ENCODE results near the gene DUT. TPM values are rescaled to one million over a fixed set of nuclear protein-coding genes. Genes with fewer than 3 reads are reported as not detected.

Gene DUT
- total RNA-seq, 6 experiments from 2014 or later = 20.6 to 39.6 (median 34.2) TPM

GRCh38 chr15:48298914-48299313 is 32.3 kb upstream of the DUT start:
- no peak for ATAC-seq
- intact Hi-C loops (cut with DNase I) = no loop called here

GRCh38 chr15:48300038-48300437 is 31.2 kb upstream of the DUT start:
- 75% methylated on average over 5 of the region's 5 CpGs for WGBS (ENCODE audit: insufficient coverage, low coverage, low lambda C conversion rate, missing lambda C conversion rate)
- ATAC-seq = no peak
- H3K36me3 ChIP-seq = no peaks in the 10 kb centered on the region

More at GRCh38 chr15:48298914-48299313, 32.3 kb upstream of the DUT start:
- H3K4me1 ChIP-seq = no peaks in the 10 kb centered on the region
- H3K4me3 ChIP-seq = no peak overlapping the region
- no peaks in the 10 kb centered on the region for H3K9me3 ChIP-seq
- no peaks in the 10 kb centered on the region for H3K36me3 ChIP-seq
- H3K27me3 ChIP-seq = no peaks in the 10 kb centered on the region
- WGBS (ENCODE audit: insufficient coverage, low coverage, low lambda C conversion rate, missing lambda C conversion rate) = 20% methylated on average over 2 of the region's 2 CpGs
- H3K27ac ChIP-seq = no peak overlapping the region
- no peak for TF ChIP-seq CTCF (IDR thresholded peaks at IDR 0.05)
- no peak for TF ChIP-seq POLR2A (IDR thresholded peaks at IDR 0.05)
- no peak for DNase-seq

GRCh38 chr15:48304398-48304797 is 26.8 kb upstream of the DUT start:
- 44% methylated on average over 2 of the region's 2 CpGs for WGBS (ENCODE audit: insufficient coverage, low coverage, low lambda C conversion rate, missing lambda C conversion rate)
- no peak for DNase-seq
- intact Hi-C loops (cut with DNase I) = no loop called here
- no peak for ATAC-seq
- TF ChIP-seq CTCF (IDR thresholded peaks at IDR 0.05) = no peak
- TF ChIP-seq POLR2A (IDR thresholded peaks at IDR 0.05) = no peak
- H3K9me3 ChIP-seq = no peaks in the 10 kb centered on the region
- no peak overlapping the region for H3K27ac ChIP-seq
- no peaks in the 10 kb centered on the region for H3K4me1 ChIP-seq
- H3K27me3 ChIP-seq = no peaks in the 10 kb centered on the region
- no peaks in the 10 kb centered on the region for H3K36me3 ChIP-seq
- H3K4me3 ChIP-seq = no peak overlapping the region

More at GRCh38 chr15:48300038-48300437, 31.2 kb upstream of the DUT start:
- H3K27me3 ChIP-seq = no peaks in the 10 kb centered on the region
- TF ChIP-seq POLR2A (IDR thresholded peaks at IDR 0.05) = no peak
- no peak for TF ChIP-seq CTCF (IDR thresholded peaks at IDR 0.05)
- intact Hi-C loops (cut with DNase I) = no loop called here
- no peaks in the 10 kb centered on the region for H3K9me3 ChIP-seq
- no peak for DNase-seq
- no peak overlapping the region for H3K27ac ChIP-seq
- no peak overlapping the region for H3K4me3 ChIP-seq
- H3K4me1 ChIP-seq = no peaks in the 10 kb centered on the region

- no peak overlapping the region for H3K4me3 ChIP-seq
- WGBS (ENCODE audit: insufficient coverage, low coverage, low lambda C conversion rate, missing lambda C conversion rate) = 46% methylated on average over 1 of the region's 1 CpG
- H3K4me1 ChIP-seq = no peaks in the 10 kb centered on the region
- H3K9me3 ChIP-seq = no peaks in the 10 kb centered on the region
- TF ChIP-seq CTCF (IDR thresholded peaks at IDR 0.05) (no peak), POLR2A (IDR thresholded peaks at IDR 0.05) (no peak)
- H3K36me3 ChIP-seq = no peaks in the 10 kb centered on the region
- intact Hi-C loops (cut with DNase I) = no loop called here
- no peak overlapping the region for H3K27ac ChIP-seq
- ATAC-seq = no peak
- no peak for DNase-seq
- no peaks in the 10 kb centered on the region for H3K27me3 ChIP-seq
Measured at GRCh38 chr15:48306639-48307038, 24.6 kb upstream of the DUT start.

- Histone ChIP-seq H3K9me3 (no peaks in the 10 kb centered on the region), H3K27ac (no peak overlapping the region), H3K36me3 (no peaks in the 10 kb centered on the region), H3K27me3 (no peaks in the 10 kb centered on the region), H3K4me1 (no peaks in the 10 kb centered on the region), H3K4me3 (no peak overlapping the region)
- intact Hi-C loops (cut with DNase I) = no loop called here
- ATAC-seq (no peak), DNase-seq (no peak)
- WGBS (ENCODE audit: insufficient coverage, low coverage, low lambda C conversion rate, missing lambda C conversion rate) = 83% methylated on average over 6 of the region's 8 CpGs
- no peak for TF ChIP-seq POLR2A (IDR thresholded peaks at IDR 0.05)
- TF ChIP-seq CTCF (IDR thresholded peaks at IDR 0.05) = no peak
Measured at GRCh38 chr15:48307586-48307985, 23.6 kb upstream of the DUT start.
